Measurements from ENCODE around the gene KLF6. TPM values are rescaled to one million over a fixed set of nuclear protein-coding genes. Genes with fewer than 3 reads are reported as not detected.

The KLF6 gene
- polyA plus RNA-seq, 1 donor from 2014 or later, result 10.4 TPM

- Histone ChIP-seq H3K4me2 (ENCODE audit: low read length) (no peak overlapping the region), H4K20me1 (ENCODE audit: insufficient read depth) (no peaks in the 10 kb centered on the region), H3K9me2 (ENCODE audit: insufficient read depth, low read length) (no peaks in the 10 kb centered on the region), H2AFZ (ENCODE audit: low read depth, low read length) (no peak overlapping the region), H3K4me3 (ENCODE audit: low read length) (no peak overlapping the region), H3F3A (ENCODE audit: insufficient read depth, low read length, poor library complexity, severe bottlenecking) (no peaks in the 10 kb centered on the region), H3K9ac (ENCODE audit: low read length) (no peak overlapping the region), H3K27me3 (ENCODE audit: insufficient read depth, low read depth, low read length) (no peaks in the 10 kb centered on the region), H3K9me3 (ENCODE audit: low read length) (no peaks in the 10 kb centered on the region), H3K27ac (ENCODE audit: low read length) (no peak overlapping the region), H3K79me2 (replicated peaks; ENCODE audit: insufficient read depth, low read length) (no peaks in the 10 kb centered on the region), H3K36me3 (ENCODE audit: insufficient read depth, low read length) (peaks cover 6% of the 10 kb centered on the region)
- TF ChIP-seq REST (IDR thresholded peaks at IDR 0.05; ENCODE audit: borderline replicate concordance) (no peak), SMC3 (conservative IDR thresholded peaks at IDR 0.05; ENCODE audit: poor library complexity) (no peak), MXI1 (conservative IDR thresholded peaks at IDR 0.05; ENCODE audit: poor library complexity, severe bottlenecking) (no peak)
These were observed 11.5 kb downstream of the KLF6 start for GRCh38 chr10:3773460-3774017.

- TF ChIP-seq REST (IDR thresholded peaks at IDR 0.05; ENCODE audit: borderline replicate concordance) (no peak), EP300 (conservative IDR thresholded peaks at IDR 0.05; ENCODE audit: poor library complexity, severe bottlenecking) (no peak), SMC3 (conservative IDR thresholded peaks at IDR 0.05; ENCODE audit: poor library complexity) (no peak), EZH2 (IDR thresholded peaks at IDR 0.05; ENCODE audit: borderline replicate concordance, insufficient read depth, low read length, poor library complexity, severe bottlenecking) (no peak), TAF1 (IDR thresholded peaks at IDR 0.05; ENCODE audit: low read depth) (no peak), POLR2AphosphoS5 (IDR thresholded peaks at IDR 0.05) (no peak), RAD21 (conservative IDR thresholded peaks at IDR 0.05) (no peak), MXI1 (conservative IDR thresholded peaks at IDR 0.05; ENCODE audit: poor library complexity, severe bottlenecking) (no peak)
- TF ChIP-seq, protein P1, sequence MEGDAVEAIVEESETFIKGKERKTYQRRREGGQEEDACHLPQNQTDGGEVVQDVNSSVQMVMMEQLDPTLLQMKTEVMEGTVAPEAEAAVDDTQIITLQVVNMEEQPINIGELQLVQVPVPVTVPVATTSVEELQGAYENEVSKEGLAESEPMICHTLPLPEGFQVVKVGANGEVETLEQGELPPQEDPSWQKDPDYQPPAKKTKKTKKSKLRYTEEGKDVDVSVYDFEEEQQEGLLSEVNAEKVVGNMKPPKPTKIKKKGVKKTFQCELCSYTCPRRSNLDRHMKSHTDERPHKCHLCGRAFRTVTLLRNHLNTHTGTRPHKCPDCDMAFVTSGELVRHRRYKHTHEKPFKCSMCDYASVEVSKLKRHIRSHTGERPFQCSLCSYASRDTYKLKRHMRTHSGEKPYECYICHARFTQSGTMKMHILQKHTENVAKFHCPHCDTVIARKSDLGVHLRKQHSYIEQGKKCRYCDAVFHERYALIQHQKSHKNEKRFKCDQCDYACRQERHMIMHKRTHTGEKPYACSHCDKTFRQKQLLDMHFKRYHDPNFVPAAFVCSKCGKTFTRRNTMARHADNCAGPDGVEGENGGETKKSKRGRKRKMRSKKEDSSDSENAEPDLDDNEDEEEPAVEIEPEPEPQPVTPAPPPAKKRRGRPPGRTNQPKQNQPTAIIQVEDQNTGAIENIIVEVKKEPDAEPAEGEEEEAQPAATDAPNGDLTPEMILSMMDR (IDR thresholded peaks at IDR 0.05; ENCODE audit: poor library complexity, severe bottlenecking), result no peak
These were observed 12.4 kb downstream of the KLF6 start for GRCh38 chr10:3772361-3773171.

More at GRCh38 chr10:3772361-3773171, 12.4 kb downstream of the KLF6 start:
- H4K20me1 ChIP-seq (ENCODE audit: insufficient read depth), result no peaks in the 10 kb centered on the region
- H3K9me3 ChIP-seq (ENCODE audit: low read length), result no peaks in the 10 kb centered on the region
- no peak overlapping the region for H2AFZ ChIP-seq (ENCODE audit: low read depth, low read length)
- no peaks in the 10 kb centered on the region for H3F3A ChIP-seq (ENCODE audit: insufficient read depth, low read length, poor library complexity, severe bottlenecking)
- no peaks in the 10 kb centered on the region for H3K9me2 ChIP-seq (ENCODE audit: insufficient read depth, low read length)
- H3K27ac ChIP-seq (ENCODE audit: low read length), result no peak overlapping the region
- no peaks in the 10 kb centered on the region for H3K36me3 ChIP-seq (ENCODE audit: insufficient read depth, low read length)
- H3K9ac ChIP-seq (ENCODE audit: low read length), result no peak overlapping the region
- no peaks in the 10 kb centered on the region for H3K27me3 ChIP-seq (ENCODE audit: insufficient read depth, low read depth, low read length)
- no peak overlapping the region for H3K4me2 ChIP-seq (ENCODE audit: low read length)
- no peaks in the 10 kb centered on the region for H3K79me2 ChIP-seq (replicated peaks; ENCODE audit: insufficient read depth, low read length)
- no peak overlapping the region for H3K4me3 ChIP-seq (ENCODE audit: low read length)

Measured in neural cell (in vitro differentiated cells).